ENCODE results near the gene E2F7.

E2F7 gene

DNA sequence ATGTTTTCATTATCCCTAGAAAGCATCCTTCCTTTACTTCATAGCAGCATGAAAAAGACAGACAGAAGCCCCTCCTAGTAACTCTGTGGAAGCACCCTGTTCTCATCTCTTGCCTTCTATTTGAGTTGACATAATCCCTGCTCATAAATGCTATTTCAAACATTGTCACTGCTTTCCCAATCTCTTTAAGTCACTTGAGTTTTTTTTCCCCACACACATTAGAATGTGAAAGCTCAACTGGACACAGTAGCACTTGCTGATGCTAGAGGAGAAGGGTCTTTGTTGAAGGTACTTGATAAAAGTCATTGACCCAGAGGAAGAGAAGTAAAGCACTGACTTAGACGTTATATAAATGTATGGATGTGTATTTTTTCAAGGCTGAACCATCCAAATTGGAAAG, 3.0 kb downstream of the E2F7 start:
- no peak for ATAC-seq

DNA sequence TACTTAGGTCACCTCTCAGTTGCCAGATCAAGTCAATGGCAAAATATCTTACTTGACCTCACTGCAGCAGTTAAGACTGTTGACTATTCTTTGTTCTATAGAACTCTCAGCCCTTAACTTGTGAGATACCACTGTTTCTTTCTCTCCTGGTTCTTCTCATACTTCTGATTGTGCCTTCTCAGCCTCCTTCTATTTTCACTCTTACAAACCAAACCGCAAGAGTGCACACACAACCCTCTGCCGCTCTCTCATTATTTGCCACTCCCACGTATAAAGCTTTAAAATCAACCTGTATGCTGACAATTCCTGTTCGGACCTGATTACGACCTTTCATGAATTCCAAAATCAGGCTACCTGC, 4.5 kb downstream of the E2F7 start:
- no peak for ATAC-seq

DNA sequence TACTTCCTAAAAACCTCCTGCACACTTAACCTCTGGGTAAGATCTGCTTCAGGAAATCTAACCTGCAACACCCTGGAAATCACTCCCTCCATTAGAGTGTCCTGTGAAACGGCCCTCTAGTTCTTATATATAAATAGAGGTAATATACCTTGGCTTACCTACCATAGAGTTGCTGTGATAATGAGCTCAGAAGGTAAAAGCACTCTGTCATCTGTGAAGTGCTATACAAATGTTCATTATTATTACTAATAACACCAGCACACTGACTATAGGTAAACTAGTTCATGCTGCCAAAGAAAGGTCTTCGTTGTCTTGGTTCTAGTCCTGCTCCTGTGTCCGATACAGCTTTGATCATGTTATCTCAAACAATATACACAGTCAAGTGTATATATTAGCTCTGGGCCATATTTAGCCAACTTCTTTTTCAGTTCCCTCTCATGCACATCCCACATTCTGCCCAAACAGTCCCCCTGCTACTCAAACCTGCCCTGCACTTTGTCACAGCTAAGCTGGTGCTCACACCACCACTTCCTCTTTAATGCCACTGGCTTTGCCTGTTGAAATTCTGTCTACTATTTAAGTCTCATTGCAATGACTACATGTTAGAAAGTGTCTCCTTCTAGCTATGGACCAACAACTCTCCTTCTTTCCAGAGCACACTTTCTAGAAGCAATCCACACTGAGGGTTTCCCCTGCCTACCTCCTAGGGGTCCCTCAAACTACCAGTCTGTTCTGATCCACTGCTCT, 5.1 kb downstream of the E2F7 start:
- peak; percentile 26 to 27 for ATAC-seq

DNA sequence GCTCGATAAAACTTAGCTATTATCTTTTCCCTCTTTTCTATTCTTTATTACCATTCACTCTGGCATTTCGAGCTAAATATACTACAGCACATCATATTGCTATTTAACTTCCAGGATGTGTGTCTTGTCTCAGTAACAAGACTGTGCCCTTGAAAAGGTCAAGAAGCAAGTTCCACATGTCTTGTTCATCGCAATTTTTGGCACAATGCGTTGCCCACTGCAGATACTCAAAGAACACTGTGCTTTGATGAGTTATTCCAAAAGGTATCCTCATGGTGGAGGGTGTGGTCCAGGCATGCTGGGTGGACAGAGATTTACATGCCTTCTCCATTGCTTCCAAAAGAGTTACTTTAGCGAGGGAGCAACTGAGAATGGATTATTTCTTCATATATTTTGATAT, 6.6 kb downstream of the E2F7 start:
- no peak for ATAC-seq

DNA sequence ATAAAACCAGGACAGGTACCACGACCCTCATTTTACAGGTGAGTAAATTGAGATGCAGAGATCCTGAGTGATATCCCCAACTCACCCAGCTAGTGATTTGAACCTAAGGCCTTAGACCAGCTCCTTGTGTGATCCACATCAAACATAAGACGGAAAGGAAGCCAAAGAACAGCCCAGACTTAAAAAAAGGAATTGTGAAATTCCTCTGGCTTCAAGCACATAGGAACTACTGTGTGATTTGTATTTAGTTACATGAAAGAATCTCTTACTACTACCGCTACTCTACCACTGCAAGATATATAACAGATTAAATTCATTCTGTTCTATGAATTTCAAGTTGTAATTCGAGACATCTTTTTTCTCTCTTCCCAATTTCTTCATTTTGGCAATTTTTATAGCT, 10.5 kb downstream of the E2F7 start:
- no peak for ATAC-seq

DNA sequence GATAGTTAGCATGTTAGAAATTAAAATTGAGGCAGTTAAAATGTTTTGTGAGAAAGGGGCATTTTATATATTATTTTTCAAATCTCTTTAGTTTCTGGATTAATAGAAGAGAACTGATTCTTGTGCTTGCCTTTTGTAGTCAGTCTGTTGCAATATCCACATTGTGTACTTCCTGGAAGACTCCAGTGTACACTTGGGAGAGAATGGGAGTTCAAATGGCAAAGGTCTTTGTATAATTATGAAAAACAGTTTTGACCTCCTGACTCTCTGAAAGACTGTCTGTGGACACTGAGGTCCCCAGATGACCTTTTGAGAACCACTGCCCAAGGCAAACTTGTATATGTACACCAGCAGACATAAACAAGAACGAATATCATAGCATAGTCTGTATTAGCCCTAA, 12.1 kb downstream of the E2F7 start:
- ATAC-seq = no peak

DNA sequence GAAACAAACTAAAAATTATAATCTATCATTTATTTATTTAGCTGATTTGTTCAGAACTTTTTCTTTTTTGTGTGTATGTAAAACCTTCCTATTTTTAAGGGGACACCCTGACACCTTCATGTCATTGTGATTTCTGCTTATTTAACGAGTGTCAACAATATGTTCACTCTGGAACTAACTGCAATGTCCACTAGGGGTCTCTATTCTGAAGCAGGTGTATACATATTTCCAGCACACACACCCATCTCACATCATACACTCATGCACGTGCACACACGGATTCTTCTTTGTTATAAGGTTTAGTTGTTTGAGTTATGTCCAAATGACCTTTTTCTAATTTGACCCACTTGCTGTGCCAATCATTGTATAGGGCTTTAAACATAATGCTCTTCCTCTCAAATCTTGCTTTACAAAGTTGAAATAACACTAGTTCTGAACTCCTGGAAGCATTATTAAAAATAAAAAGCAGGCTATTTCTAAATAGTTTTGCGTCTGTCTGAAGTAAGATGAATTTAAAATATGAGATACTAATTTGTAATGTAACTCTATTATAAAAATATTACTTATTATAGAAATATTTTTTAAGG, 15.5 kb downstream of the E2F7 start:
- peak; percentile 86 to 91 for ATAC-seq

DNA sequence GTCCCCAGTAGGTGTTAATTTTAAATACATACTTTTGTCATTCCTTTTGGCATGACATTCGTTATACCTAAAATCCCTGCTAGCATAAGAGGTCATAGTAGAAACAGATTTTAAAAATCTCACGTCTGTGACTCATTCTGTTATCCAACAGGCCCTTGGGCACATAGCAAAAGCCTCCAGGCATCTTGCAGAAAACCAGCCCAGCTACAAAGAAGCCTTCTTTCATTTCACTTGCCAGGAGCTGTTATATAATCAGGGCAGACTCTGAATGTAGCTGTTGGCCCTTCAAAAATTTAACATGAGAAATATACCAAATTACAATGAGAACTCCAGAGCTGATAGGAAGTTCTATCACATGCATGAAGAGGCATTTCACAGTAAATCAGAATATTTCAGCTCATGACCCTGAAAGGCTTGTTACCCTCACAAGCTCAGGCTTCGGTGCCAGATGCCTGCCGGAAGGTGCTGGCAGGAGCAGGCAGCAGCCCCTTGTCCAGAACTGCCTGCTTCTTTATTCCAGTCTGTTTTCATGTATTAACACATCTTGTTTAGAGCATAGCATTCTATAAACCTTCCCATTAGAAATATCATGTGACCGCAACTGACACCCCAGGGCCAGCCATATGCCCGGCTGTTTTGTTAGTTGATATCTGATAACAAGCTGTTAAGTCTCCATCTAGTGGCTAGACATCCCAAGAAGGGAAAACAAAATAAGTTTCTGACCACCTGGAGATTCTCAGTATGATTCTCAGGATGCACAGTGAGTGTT, 17.8 kb downstream of the E2F7 start:
- no peak for ATAC-seq

DNA sequence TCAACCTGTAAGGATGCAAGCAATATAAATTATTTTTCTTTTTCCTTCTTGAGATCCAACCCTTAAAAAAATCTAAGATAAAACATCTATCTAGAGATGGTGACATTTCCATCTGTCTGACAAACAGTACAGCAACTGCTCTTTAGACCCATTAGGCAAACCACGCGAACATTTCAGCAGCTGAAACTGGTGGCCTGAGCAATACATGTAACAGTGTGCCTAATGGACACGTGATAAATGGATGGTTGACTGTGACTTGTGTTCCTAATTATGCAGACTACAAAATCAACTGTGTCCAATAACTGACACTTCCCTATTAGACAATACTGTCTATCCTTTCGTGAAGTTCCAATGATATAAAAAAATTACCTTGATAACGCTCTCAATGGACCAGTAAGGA, 18.9 kb downstream of the E2F7 start:
- no peak for ATAC-seq

DNA sequence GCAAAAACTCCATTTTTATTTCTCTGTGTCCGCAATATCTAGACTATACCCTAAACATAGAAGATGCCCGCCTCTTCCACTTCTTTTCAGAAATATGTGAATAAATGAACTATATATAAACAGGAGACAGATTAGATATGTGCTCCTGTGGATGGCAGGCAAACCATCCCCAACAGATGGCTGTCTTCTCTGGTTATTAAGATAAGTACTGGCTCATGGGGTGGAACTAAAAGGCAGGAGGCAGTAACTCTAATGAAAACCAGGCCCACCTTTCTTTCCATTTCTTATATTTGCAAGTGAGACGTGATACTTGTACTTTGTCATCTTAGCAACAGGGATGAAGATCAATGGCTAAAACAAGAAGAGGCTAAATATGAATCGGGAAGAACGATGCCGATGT, 20.2 kb downstream of the E2F7 start:
- ATAC-seq = no peak

DNA sequence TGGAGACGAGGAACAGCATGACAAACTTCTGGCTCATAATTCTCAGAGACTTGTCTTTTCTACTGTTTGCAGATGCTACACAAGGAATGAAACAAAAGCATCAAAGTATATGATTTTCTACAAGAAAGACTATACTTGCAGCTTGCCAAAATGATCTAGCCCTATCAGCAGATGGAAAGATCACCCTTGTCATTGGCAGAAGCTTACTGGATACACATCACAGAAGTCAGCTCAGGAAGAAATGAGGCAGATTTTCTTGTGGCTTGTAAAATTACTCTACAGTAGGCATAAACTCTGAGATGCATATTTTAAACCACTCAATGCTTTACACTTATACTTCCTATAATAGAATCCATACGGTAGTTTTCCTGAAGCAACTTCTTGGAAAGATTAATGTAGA, 20.6 kb downstream of the E2F7 start:
- ATAC-seq = no peak

DNA sequence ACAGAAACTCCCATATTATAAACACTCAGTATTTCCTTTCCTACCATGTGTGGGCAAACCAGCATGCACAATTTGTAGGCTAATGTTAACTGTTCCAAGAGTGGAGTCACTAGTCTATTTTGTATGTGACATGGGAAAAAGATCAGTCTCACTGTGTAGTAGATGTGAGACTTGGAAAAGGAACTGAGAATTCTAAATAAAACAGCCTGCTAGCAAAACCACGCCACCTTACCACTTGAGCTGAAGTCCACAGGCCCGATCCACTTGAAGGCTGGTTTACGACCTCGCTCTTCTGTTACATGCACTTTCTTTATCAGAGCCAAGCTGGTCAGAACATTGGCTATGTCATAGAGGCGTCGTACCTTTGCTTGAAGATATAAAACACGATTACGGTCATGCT, 22.5 kb downstream of the E2F7 start:
- ATAC-seq = no peak

DNA sequence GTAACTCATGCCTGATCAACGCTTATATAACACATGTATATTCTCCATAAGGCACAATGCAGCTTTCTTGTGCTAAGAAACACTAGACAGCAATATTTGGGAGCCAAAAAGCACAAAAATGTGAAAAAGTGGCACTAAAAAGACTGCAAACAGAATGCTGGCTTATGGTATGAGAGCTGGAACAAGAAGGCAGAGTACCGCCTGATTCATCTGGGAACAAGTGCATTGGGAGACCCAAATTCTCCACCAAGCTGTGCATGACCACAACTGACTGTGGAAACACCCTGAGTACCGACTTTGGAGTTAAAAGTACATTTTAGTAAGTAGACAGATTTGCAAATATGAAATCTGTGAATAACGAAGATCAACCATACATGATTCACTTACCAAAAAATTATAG, 25.1 kb downstream of the E2F7 start:
- ATAC-seq = no peak

DNA sequence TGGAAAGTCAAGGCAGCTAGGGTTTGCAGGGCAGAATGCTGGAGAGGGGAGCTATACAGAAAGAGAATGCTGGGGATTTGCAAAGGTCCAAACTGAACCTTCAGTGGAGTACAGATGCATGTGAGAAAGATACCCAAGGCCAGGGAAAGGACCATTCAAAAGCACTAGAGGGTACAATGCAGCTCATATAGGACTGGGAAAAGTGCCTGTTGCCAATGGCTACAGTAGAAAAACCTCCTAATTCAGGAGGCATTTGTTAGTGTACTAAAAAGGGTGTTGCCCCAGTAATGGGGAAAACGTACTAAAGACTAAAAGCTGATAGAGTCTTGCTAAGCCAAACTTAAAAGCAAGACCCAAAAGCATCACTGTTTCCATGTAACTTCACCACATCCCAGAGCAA, 30.1 kb downstream of the E2F7 start:
- no peak for ATAC-seq

DNA sequence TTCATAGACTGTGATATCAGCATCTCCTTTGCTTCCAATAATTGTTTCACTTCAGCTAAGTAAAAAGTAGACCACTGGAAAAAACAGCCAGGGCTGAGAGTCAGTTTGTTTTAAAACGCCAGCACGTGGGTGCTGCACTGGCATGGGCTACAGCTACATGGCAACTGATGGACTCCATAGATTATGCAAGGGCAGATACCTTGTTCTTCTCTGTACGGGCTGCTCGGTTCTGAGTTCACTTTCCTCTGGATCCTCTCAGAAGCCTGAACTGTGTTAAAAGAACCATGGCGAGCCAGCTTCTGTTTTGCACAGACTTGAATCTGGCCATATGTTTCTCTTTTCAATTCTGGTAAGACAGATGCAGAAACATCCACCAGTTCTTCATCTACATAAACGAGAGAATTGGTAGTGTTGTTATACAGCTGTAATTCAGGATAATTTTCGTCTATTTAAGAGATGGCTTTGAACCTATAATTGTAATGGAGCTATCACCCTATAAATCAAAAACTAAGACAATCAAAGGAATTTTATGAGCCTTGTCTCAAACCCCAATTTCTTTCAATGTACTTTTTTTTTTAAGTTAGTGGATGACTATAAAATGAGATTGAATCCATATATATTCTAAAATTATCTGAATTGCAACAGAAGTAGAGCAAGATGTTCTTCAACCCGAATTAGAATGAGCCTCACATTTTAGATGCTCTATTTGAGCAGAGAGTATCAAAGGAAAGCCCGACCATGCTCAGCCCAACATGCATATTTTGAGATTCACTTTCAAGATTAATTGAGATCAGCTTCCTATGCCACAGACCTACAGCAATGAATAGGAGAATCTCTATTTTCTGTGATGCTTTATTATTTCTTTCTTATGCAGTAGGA, 31.5 kb downstream of the E2F7 start:
- ATAC-seq = no peak

DNA sequence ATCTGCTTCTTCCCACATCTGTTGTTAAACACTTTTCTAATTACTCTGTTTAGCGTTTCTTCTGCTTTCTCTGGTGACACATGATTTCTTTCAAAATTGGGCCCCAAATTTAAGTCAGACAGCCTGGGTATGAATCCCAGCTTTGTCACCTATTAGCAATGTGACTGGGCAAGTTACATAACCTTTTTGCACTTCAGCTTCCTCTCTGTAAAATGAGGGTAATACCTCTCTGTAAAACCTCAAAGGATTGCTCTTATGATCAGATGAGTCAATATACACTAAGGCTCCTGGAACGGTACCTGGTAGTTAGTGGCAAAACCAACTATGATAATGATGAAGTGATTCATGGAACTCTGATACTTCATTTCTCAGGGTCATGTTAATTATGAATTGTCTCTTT, 33.0 kb downstream of the E2F7 start:
- ATAC-seq = peak; percentile 81 to 88

DNA sequence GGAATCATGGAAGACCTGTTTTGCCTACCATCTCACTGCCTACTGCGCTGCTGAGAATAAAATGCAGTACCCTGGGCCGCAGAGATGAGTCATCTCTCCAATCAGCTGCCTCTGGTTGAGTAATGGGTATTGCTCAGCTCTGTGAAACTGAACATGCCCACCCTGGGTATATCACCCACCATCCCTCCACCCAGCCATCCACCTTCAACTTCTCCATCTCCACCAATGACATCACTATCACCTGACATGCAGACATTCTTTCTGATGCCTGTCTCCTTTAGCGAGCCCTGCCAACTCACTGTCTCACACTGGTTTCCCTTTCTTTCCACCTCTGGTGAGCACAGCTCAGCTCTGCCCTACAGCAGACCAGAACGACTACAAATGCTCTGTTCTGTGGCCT, 33.6 kb downstream of the E2F7 start:
- peak; percentile 31 to 56 for ATAC-seq

DNA sequence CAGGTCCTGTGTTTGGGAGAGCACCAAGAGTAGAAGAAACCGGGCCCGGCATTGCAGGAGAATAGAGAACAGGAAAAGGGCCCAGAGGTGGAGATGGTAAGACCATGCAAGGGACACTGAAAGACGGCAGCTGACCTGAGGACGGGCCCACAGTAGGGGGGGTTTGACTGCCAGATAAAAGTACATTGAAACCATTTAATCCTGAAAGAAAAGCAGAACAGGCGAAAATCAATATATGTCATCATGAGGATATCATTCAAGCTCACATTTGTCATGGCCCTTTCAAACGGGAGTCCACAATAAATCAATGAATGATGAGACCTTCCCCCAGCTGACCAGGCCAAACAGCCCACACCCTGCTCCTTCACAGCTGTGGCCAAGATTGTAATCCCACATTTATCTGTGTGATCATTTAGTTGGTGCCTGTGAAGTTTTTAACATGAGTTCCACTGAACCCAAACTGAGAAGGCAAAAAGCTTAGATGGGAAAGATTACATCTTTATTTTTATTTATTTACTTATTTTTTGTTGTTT, 39.5 kb downstream of the E2F7 start:
- ATAC-seq = no peak

DNA sequence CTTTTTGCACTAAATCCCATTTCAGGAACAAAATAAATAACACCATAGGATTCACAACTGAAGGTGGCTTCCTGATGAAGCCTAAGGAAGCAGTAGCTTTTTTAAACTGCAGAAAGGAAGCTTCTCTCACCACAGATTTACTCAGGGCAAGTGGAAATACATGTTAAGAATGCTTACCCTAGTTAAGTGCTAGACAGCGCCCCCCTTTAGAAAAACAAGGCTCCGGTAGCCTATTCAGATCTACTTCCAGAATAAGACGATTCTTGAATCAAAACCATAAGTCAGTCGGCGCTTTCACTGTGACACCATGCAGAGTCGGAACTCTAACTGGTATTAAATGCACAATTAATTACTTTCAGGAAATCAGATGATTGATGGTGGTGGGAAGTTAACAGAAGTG, 41.9 kb downstream of the E2F7 start:
- no peak for ATAC-seq

DNA sequence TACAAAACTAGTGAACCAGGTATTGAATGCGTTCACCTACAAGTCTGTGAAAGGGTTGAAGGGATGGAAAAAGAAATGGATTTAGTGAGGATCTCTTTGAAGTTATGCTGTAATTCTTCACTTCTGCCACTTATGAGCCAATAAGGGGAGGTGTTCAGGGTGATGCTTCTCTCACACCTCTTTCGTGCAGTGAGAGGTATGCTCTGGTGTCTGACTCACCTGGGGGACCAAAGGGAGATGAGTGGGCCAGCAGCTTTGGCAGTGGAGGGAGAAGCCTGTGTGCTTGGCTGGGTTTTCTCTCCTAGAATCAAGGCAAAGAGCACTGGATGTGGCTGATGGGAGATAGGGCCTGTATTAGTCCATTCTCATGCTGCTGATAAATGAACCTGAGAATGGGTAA, 45.4 kb downstream of the E2F7 start:
- ATAC-seq = no peak

DNA sequence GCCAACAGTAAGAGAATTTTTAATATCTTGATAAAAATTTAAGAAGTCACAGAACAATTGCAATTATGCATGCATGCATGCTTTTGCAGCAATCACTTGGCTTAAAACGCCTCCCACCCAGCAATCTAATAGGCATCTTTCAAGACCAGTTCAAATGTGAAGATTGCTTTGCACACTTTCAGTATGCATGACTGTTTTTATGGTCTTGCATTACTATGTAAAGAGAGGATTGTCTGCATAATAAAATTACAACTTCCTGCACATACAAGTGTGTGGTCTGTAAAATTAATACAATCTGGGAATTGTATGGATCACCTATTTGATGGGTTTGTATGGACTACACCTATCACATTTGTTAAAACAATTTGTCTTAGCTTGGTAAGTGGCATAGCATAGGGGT, 48.8 kb downstream of the E2F7 start:
- ATAC-seq = no peak

DNA sequence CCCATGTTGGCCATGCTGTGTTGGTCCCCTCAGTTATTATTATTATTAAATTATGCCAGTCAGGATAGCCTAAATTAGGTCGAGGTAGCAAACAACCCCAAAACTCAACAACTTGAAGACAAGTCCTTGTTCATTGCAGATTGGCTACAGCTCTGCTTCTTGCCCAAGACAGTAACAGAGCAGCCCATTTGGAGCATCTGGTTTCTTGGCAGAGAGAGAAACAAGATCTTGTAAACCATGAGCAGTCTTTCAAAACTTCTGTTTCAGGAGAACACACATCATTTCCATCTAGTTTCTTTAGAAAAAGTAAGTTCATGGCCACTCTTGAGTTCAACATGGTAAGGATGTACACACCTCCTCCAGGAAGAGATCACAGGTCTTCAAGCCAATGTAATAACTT, 52.3 kb downstream of the E2F7 start:
- no peak for ATAC-seq
